Mammary epithelial cell (primary cell): ENCODE results near the gene PAK5.

ENCODE experiments used
- EZH2 ChIP-seq: IDR thresholded peaks from 2 replicates; pipeline ENCODE4 v1.6.1; 2012; ENCODE audit warnings: low read length, inconsistent platforms, borderline replicate concordance
- TF ChIP-seq, protein P1 (sequence below), 2 donors: IDR thresholded peaks in 1 of 2; conservative IDR thresholded peaks in 1 of 2; 2 replicates each; pipeline ENCODE4 v1.5.1; 2011 to 2012; ENCODE audit warnings: inconsistent platforms in 2 of 2, low read length in 2 of 2, mild to moderate bottlenecking in 2 of 2, control low read depth in 1 of 2, low read depth in 1 of 2; ENCODE audit not compliant: insufficient read depth in 1 of 2; ENCODE audit errors: extremely low read depth in 1 of 2

- TF ChIP-seq EZH2: no peak
- TF ChIP-seq, protein P1, sequence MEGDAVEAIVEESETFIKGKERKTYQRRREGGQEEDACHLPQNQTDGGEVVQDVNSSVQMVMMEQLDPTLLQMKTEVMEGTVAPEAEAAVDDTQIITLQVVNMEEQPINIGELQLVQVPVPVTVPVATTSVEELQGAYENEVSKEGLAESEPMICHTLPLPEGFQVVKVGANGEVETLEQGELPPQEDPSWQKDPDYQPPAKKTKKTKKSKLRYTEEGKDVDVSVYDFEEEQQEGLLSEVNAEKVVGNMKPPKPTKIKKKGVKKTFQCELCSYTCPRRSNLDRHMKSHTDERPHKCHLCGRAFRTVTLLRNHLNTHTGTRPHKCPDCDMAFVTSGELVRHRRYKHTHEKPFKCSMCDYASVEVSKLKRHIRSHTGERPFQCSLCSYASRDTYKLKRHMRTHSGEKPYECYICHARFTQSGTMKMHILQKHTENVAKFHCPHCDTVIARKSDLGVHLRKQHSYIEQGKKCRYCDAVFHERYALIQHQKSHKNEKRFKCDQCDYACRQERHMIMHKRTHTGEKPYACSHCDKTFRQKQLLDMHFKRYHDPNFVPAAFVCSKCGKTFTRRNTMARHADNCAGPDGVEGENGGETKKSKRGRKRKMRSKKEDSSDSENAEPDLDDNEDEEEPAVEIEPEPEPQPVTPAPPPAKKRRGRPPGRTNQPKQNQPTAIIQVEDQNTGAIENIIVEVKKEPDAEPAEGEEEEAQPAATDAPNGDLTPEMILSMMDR (conservative IDR thresholded peaks at IDR 0.05 in 1 of 2, IDR thresholded peaks at IDR 0.05 in 1 of 2; ENCODE audit: extremely low read depth in 1 of 2, insufficient read depth in 1 of 2, low read depth in 1 of 2, low read length in 2 of 2): no peak
Measured at GRCh38 chr20:9672981-9673380, 165.9 kb downstream of the PAK5 start.
